ENCODE measurements around the gene IGF1R.

GRCh38 chr15:98943601-98944151 is 295.3 kb downstream of the IGF1R start:
- TF ChIP-seq ASH2L (IDR thresholded peaks at IDR 0.05; ENCODE audit: insufficient read length, low read depth, low read length), result no peak
- TF ChIP-seq EZH2 (conservative IDR thresholded peaks at IDR 0.05; ENCODE audit: low read depth, low read length), result no peak
- TF ChIP-seq ZSCAN31 (CRISPR knock-in tag; IDR thresholded peaks at IDR 0.05; ENCODE audit: low read depth), result no peak
- no peak for TF ChIP-seq BRF2 (CRISPR knock-in tag; IDR thresholded peaks at IDR 0.05)
- no peak for TF ChIP-seq MXD1 (CRISPR knock-in tag; IDR thresholded peaks at IDR 0.05)
- TF ChIP-seq POLR2A (IDR thresholded peaks at IDR 0.05; ENCODE audit: insufficient read depth in 1 of 2, low read depth in 2 of 2, low read length in 2 of 2), result no peak
- no peak for TF ChIP-seq NPAS2 (CRISPR knock-in tag; IDR thresholded peaks at IDR 0.05; ENCODE audit: borderline replicate concordance)
- no peak for TF ChIP-seq ZNF138 (CRISPR knock-in tag; IDR thresholded peaks at IDR 0.05; ENCODE audit: low read depth)
- TF ChIP-seq STAT6 (CRISPR knock-in tag; IDR thresholded peaks at IDR 0.05; ENCODE audit: borderline replicate concordance), result no peak
